ENCODE results near the gene HPSE2.

The HPSE2 gene

GRCh38 chr10:98419469-98420261 is 816.0 kb downstream of the HPSE2 start:
- TF ChIP-seq, protein P1, sequence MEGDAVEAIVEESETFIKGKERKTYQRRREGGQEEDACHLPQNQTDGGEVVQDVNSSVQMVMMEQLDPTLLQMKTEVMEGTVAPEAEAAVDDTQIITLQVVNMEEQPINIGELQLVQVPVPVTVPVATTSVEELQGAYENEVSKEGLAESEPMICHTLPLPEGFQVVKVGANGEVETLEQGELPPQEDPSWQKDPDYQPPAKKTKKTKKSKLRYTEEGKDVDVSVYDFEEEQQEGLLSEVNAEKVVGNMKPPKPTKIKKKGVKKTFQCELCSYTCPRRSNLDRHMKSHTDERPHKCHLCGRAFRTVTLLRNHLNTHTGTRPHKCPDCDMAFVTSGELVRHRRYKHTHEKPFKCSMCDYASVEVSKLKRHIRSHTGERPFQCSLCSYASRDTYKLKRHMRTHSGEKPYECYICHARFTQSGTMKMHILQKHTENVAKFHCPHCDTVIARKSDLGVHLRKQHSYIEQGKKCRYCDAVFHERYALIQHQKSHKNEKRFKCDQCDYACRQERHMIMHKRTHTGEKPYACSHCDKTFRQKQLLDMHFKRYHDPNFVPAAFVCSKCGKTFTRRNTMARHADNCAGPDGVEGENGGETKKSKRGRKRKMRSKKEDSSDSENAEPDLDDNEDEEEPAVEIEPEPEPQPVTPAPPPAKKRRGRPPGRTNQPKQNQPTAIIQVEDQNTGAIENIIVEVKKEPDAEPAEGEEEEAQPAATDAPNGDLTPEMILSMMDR (conservative IDR thresholded peaks at IDR 0.05; ENCODE audit: low read length), result no peak
- H3K4me3 ChIP-seq (ENCODE audit: low read length), result no peak overlapping the region
- DNase-seq (ENCODE audit: low read depth), result no peak

DNA sequence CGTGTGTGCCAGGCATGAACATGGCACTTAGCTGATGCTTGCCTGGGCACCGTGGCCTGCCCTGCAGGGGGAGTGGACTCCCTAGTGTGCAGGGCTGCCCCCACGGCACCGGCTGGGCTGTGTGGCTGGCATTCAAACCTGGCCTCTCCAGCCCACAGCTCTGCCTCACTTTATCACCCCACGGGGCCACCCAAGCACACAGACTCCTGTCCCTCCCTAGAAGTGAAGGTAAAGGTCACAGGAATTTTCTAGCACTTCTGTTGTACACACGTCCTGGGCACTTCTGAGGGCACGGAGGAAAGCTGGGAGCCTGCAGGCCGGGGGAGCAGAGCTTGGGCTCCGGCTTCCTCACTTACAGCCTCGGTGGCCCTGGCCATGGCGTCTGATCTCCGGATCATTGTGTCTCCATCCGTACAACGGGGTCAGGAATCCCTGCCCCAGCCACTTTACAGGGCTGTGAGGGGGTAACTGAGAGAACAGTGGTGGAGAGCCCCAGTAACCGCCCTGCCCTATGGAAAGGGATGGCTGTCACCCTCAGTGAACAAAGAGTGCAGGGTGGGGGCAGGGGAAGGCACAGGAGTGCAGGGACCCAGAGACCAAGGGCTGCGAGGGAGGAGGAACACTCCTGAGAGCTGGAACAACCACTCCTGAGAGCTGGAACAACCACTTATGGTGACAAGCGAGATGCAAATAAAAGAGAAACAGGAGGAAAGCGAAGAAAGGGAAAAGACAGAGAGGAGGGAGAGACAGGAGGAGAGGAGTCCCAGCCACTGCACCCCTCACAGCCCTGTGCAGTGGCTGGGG is 816.8 kb downstream of the HPSE2 start:
- H3K4me3 ChIP-seq (ENCODE audit: low read length), result no peak overlapping the region
- TF ChIP-seq, protein P1 (conservative IDR thresholded peaks at IDR 0.05; ENCODE audit: low read length), result no peak
- DNase-seq (ENCODE audit: low read depth), result no peak

DNA sequence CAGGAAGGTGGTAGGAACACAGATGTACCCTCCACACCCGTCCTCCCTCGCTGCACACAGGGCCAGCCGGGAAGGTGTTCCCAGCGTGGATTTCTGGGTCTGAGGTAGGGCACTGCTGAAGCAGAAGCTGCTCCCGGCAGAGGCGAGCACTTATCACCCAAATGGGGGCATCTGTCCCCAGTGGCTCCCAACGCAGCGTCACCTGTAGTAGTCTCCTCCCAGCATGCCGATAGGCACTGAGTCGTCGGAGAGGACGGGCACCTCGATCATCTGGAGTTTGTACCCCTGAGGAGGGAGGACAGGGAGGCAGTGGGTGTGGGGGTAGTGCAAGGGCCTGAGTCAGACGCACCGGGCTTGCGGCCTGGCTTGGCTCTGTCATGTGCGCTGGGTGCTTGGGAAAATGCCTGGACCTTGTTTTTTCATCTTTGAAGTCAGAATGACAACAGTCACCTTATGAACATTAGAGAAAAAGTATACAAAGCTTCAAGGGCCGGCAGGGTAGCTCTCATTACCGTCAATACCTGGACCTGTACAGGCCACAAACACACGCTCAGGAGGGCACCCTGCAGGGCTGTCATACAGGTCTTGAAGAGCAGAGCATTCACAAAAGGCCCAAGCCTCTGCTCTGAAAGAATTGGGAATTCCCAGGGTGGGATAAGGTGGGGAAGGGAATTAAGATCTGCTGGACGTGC is 817.5 kb downstream of the HPSE2 start:
- H3K4me3 ChIP-seq (ENCODE audit: low read length), result no peak overlapping the region
- no peak for DNase-seq (ENCODE audit: low read depth)
- TF ChIP-seq, protein P1 (conservative IDR thresholded peaks at IDR 0.05; ENCODE audit: low read length), result no peak

GRCh38 chr10:98417481-98417959 is 818.1 kb downstream of the HPSE2 start:
- TF ChIP-seq, protein P1 (conservative IDR thresholded peaks at IDR 0.05; ENCODE audit: low read length), result no peak
- DNase-seq (ENCODE audit: low read depth), result no peak
- H3K4me3 ChIP-seq (ENCODE audit: low read length), result no peak overlapping the region

DNA sequence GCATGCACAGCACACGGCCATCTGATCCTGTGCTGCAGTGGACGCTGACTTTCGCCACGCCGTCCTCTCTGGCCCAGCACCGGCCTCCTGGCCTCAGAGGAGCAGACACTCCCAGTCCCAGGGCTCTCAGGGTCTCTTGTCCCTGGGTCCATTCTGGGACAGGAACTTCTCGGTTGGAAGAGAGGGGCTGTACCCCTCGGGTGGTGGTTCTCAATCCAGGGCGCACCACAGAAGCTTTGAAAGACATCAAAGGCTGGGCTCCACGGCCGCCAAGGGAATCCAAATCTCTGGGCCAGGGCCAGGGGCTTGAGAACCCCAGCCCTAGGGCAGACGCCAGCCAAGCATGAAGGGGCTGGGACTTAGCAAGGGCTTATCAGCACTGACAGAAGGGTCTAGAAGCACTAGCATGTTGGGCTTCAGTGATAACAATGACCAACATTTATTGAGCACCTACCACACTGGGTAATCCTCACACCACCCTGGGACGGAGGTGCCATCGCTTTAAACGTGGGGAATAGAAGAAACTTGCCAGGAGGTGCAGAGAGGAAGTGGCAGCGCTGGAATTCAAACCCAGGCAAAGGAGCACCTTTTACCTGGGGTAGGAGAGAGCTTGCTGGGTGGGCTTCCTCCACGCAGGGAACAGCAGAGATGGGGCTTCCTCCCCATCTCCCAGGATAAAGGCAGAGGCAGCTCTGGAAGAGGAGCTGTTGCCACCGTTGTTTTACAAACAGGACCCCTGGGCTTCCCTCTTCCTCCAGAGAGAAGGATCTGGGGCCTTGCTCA is 818.9 kb downstream of the HPSE2 start:
- DNase-seq (ENCODE audit: low read depth), result no peak
- TF ChIP-seq, protein P1 (conservative IDR thresholded peaks at IDR 0.05; ENCODE audit: low read length), result no peak

GRCh38 chr10:98415731-98416119 is 819.9 kb downstream of the HPSE2 start:
- H3K4me3 ChIP-seq (ENCODE audit: low read length), result no peak overlapping the region
- TF ChIP-seq, protein P1 (conservative IDR thresholded peaks at IDR 0.05; ENCODE audit: low read length), result no peak
- DNase-seq (ENCODE audit: low read depth), result no peak

More for the DNA sequence above, 818.9 kb downstream of the HPSE2 start:
- H3K4me3 ChIP-seq (ENCODE audit: low read length), result no peak overlapping the region
